Suprapubic skin (tissue), 3 donors: ENCODE measurements around the gene SDR39U1.
A peak's percentile ranks its signal among the peaks of the same experiment; 100 is the strongest.

ENCODE experiments used
- CTCF ChIP-seq, 2 donors: fragments of 200-600 bp in 1 of 2; fragments of 450-650 bp in 1 of 2; sonication (generic) in 1 of 2; IDR thresholded peaks; one replicate each; pipeline ENCODE4 v1.5.1; 2016 to 2019; ENCODE audit warnings: antibody characterized with exemption in 2 of 2, mild to moderate bottlenecking in 1 of 2, moderate library complexity in 1 of 2
- POLR2AphosphoS5 ChIP-seq, 3 donors: sonication (generic); formaldehyde crosslinking; IDR thresholded peaks; one replicate each; pipeline ENCODE4 v1.6.1; 2017; ENCODE audit warnings: antibody characterized with exemption in 3 of 3

- TF ChIP-seq CTCF (IDR thresholded peaks at IDR 0.05) (no peak), POLR2AphosphoS5 (IDR thresholded peaks at IDR 0.05) (peak; percentile 9 to 87 (median 62))
These were observed at the start of gene SDR39U1 for GRCh38 chr14:24442240-24443052.
